Stimulated activated effector memory CD8-positive, alpha-beta T cell treated with anti-CD3 and anti-CD28 coated beads, Interleukin-12 subunit alpha, Interleukin-12 subunit beta, amount 100 ng/mL, for 72 hours (primary cell): ENCODE measurements around the gene HOXA6.

ENCODE experiments used
- ATAC-seq: fragments of 150-1000 bp; cut with Tn5 transposase; 2 replicates; pipeline ENCODE4 v1.10.0; 2021
- DNase-seq, 2 donors: peaks; one replicate each; pipeline ENCODE4 v3.0.0; 2021 to 2022; ENCODE audit warnings: low spot score in 2 of 2
- H3K27ac Mint-ChIP-seq: one replicate; pipeline ENCODE4 v1.8.0; 2022; ENCODE audit warnings: mild to moderate bottlenecking, mixed read lengths
- H3K36me3 Mint-ChIP-seq: one replicate; pipeline ENCODE4 v1.8.0; 2022; ENCODE audit warnings: mild to moderate bottlenecking, mixed read lengths
- H3K4me1 Mint-ChIP-seq: one replicate; pipeline ENCODE4 v1.8.0; 2022; ENCODE audit warnings: mixed read lengths
- H3K4me3 Mint-ChIP-seq: one replicate; pipeline ENCODE4 v1.8.0; 2022; ENCODE audit warnings: mild to moderate bottlenecking, mixed read lengths
- H3K9me3 Mint-ChIP-seq: one replicate; pipeline ENCODE4 v1.8.0; 2022; ENCODE audit warnings: mixed read lengths

HOXA6 gene

DNA sequence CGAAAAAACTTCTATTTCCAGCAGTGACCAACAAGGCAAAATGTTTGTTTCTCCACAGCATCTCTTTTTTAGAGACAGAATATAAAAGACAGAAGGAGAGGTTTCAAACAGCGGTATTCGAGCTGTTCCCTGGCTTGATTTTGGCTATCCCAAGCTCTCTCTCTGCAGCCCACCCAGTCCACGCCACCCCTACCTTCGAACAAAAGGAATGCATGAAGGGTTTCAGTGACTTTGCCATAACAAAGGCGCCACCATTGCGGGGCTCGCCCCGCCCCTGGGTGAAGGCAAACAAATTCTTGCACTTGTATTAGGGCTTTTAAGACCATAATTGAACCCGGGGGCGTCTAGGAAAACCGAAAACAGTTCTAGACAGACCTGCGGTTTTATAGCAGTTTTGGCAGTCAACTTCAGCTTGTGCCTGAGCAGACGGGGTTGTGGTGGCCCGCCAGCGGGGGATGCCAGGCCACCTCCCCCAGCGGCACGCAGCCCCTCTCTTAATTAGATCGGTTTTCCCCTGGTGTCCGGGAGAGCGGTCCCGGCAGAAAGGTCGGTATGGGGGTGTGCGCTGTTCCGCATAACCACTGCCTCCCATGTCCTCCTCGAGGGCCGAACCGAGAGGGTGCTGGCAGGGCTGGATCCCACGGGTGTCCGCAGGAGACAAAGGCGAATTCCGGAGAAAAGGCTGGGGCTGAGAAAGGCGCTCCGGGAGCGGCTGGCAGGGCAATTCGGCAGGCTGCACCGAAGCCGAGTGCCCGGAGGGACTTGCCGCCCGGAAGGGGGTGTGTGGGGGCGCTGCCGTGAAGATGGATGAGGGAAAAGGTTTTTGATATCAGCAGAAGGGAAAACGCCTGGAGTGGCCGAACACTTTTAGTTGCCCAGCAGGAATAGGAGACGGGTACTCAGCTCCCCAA lies 40.2 kb upstream of the HOXA6 start:
- Mint-ChIP-seq H3K9me3 (no peaks in the 10 kb centered on the region), H3K4me3 (peak overlapping the region; percentile 77), H3K27ac (no peak overlapping the region), H3K36me3 (peaks cover 8% of the 10 kb centered on the region), H3K4me1 (peaks cover 48% of the 10 kb centered on the region)
- DNase-seq (no peak), ATAC-seq (no peak)

DNA sequence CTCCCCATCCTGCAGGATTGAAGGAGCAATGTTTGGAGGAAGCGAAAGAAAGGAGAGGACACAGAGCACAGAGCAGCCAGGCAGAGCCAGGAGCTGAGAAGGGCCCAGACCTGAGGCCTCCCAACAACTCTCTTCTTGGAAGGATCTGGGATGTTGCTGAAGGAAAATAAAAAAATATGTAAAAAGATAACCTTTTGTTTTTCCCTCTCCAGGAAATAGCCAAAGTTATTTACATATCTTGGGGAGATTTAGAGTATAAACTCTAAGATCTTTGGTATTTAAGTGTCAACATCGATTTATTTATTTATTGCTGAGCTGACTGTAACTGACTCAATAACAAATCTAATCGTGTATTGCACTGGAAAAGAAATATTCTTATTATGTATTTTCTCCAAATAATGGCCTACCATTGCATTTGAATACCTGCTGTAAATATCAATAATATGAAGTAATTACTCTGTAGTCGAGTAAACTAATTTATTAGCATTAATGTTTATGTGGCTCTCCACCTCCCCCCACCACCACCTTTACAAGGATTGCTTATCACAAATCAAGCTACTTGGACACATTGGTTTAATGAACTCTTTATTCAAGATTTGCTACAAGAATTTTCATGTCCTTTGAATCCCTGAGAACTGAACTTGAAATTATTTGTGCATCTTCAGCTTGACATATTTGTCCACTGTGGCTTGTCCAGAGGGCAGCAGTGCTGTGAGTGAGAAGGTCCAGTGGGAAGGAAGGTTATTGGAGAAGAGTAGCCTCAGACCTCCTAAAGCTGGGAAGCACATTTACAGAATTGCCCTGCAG lies 39.3 kb upstream of the HOXA6 start:
- no peak overlapping the region for H3K27ac Mint-ChIP-seq
- ATAC-seq (no peak), DNase-seq (no peak)
- H3K9me3 Mint-ChIP-seq: no peaks in the 10 kb centered on the region
- H3K36me3 Mint-ChIP-seq: peaks cover 8% of the 10 kb centered on the region
- H3K4me1 Mint-ChIP-seq: peaks cover 48% of the 10 kb centered on the region
- H3K4me3 Mint-ChIP-seq: peak overlapping the region; percentile 77

GRCh38 chr7:27185854-27186667 lies 38.5 kb upstream of the HOXA6 start:
- H3K4me1 Mint-ChIP-seq: peaks cover 48% of the 10 kb centered on the region

DNA sequence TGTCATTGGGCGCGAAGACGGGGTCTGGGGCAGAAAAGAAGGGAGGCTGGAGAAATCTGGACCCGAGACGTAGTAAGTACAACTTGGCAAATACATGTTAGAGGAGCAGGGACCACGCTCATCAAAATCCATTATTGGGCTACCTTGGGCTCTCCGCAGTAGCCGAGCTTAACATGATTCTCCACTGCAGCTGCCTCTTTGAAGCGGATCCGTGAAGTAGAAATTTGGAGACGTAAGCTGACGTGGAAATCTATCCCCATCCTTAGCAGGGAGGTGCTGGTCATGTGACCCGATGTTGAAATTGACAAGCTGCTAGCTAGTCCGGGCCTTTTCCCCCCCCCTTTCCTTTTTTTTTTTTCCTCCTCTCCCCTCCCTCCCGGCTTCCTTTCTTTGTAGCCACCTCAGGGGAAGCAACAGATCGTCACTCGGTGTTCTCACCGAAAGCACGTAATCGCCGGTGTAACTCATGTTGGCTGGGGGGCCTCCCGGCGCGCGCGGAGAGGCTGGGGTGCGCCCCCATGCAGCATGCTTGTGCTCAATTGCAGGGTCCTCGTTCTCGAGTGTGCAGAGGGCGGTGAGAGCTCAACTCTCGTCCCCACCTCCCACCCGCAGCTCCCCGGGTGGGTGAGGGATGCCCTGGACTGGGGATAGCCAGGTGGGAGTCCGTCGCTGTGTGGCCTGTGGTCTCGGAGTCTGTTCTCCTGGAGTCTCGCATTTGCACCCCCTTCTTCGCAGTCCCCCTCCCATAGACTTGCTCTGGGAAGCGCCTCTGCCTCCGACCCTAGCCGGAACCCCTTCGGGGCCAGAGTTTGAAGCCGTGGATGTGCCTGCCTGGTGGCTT lies 37.7 kb upstream of the HOXA6 start, which contains the start of gene HOXA11:
Gene HOXA11, minus strand, starts transcription at position 220 of the 841 bp plus-strand sequence. Its CDS starts 88 bp downstream, at position 132.
- Mint-ChIP-seq H3K27ac (no peak within 1 kb of the TSS), H3K4me3 (peak within 1 kb of the TSS; percentile 81), H3K9me3 (no peaks in the 10 kb centered on the region), H3K36me3 (peaks cover 8% of the 10 kb centered on the region), H3K4me1 (peaks cover 52% of the 10 kb centered on the region)
- no peak for DNase-seq
- ATAC-seq: peak; percentile 20

More at GRCh38 chr7:27185854-27186667, 38.5 kb upstream of the HOXA6 start:
- Mint-ChIP-seq H3K36me3 (peaks cover 8% of the 10 kb centered on the region), H3K4me3 (peak overlapping the region; percentile 81), H3K27ac (no peak overlapping the region), H3K9me3 (no peaks in the 10 kb centered on the region)
- DNase-seq (no peak), ATAC-seq (no peak)

- Mint-ChIP-seq H3K4me1 (peaks cover 54% of the 10 kb centered on the region), H3K27ac (no peak overlapping the region)
- peak; percentile 63 for ATAC-seq
Observed at GRCh38 chr7:27184337-27185012, 36.9 kb upstream of the HOXA6 start.

GRCh38 chr7:27183682-27184336 lies 36.2 kb upstream of the HOXA6 start:
- Mint-ChIP-seq H3K9me3 (no peaks in the 10 kb centered on the region), H3K27ac (no peak overlapping the region), H3K36me3 (peaks cover 8% of the 10 kb centered on the region), H3K4me3 (peak overlapping the region; percentile 81), H3K4me1 (peaks cover 50% of the 10 kb centered on the region)
- DNase-seq (no peak), ATAC-seq (no peak)

More at GRCh38 chr7:27184337-27185012, 36.9 kb upstream of the HOXA6 start:
- Mint-ChIP-seq H3K36me3 (peaks cover 8% of the 10 kb centered on the region), H3K9me3 (no peaks in the 10 kb centered on the region), H3K4me3 (peak overlapping the region; percentile 81)
- DNase-seq: peak in 1 of 2 donors; percentile 67

DNA sequence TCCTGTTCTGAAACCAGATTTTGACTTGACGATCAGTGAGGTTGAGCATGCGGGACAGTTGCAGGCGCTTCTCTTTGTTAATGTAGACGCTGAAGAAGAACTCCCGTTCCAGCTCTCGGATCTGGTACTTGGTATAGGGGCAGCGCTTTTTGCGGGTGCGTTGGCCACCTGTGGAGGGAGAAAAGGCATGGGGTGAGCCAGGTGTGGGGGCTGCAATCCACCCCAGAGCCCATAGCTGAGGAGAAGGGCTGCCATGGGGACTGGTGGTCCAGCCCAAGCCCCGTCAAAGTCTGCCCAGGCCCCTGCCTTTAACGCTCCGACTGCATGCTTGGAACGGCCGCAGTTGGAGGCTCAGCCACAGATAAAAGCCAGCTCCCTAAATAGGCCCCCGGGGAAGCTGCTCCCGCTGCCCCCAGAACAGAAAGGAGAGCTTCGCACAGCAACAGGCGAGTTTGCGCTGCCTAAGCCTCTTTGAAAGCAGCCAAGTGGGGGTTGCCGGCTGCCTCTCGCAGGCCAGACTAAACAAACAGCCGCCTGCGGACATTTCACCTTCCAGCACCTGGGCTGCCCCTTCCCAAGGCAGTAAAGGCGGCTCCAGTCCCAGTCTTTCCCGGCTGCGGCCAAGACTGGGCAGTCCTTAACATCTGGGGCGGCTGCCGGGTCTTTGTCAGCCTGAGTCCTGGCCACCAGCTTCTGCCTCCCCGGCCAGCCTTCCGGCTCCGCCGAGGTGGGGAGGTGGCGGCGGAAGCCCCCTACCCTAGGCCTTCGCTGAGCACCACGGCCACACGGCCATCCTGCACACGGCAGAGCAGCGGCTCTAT lies 35.5 kb upstream of the HOXA6 start:
- H3K4me3 Mint-ChIP-seq: peak overlapping the region; percentile 81
- H3K9me3 Mint-ChIP-seq: no peaks in the 10 kb centered on the region
- no peak overlapping the region for H3K27ac Mint-ChIP-seq
- H3K36me3 Mint-ChIP-seq: peaks cover 8% of the 10 kb centered on the region
- DNase-seq (no peak), ATAC-seq (no peak)
- H3K4me1 Mint-ChIP-seq: peaks cover 43% of the 10 kb centered on the region

- ATAC-seq (no peak), DNase-seq (no peak)
- H3K4me1 Mint-ChIP-seq: peaks cover 36% of the 10 kb centered on the region
- no peak overlapping the region for H3K4me3 Mint-ChIP-seq
- no peaks in the 10 kb centered on the region for H3K9me3 Mint-ChIP-seq
- no peak overlapping the region for H3K27ac Mint-ChIP-seq
- H3K36me3 Mint-ChIP-seq: peaks cover 8% of the 10 kb centered on the region
Observed at GRCh38 chr7:27182285-27182841, 34.8 kb upstream of the HOXA6 start.

DNA sequence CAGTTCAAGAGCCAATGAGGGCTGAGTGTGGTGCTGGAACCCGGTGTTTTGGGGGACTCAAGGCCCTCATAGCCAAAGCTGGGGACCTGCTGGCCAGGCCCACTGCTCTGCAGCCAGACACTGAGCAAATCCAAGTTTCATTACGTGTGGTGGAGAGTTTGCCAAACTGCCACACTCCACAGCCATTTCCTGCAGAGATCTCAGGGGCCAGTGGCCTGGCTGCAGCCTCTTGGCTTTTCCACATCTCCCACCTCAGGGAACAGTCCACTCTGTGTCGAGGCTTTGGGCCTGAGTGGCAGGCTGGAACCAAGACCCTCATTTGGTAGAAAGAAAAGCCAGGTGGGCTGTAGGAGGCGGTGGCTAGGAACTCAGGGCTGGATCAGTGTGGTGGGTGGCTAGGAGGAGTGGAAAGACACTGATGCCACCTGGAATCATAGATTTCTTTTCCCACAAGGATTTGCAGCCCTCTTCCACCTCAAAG lies 34.3 kb upstream of the HOXA6 start:
- Mint-ChIP-seq H3K4me1 (peaks cover 35% of the 10 kb centered on the region), H3K4me3 (no peak overlapping the region), H3K9me3 (no peaks in the 10 kb centered on the region), H3K36me3 (peaks cover 8% of the 10 kb centered on the region), H3K27ac (no peak overlapping the region)
- ATAC-seq (no peak), DNase-seq (no peak)

GRCh38 chr7:27180431-27181420 lies 33.2 kb upstream of the HOXA6 start:
- DNase-seq: no peak
- peaks cover 8% of the 10 kb centered on the region for H3K36me3 Mint-ChIP-seq
- no peak for ATAC-seq
- H3K4me1 Mint-ChIP-seq: peaks cover 27% of the 10 kb centered on the region
- H3K9me3 Mint-ChIP-seq: no peaks in the 10 kb centered on the region
- H3K27ac Mint-ChIP-seq: no peak overlapping the region
- H3K4me3 Mint-ChIP-seq: no peak overlapping the region
